ENCODE measurements around the gene NUP210.

Gene NUP210

DNA sequence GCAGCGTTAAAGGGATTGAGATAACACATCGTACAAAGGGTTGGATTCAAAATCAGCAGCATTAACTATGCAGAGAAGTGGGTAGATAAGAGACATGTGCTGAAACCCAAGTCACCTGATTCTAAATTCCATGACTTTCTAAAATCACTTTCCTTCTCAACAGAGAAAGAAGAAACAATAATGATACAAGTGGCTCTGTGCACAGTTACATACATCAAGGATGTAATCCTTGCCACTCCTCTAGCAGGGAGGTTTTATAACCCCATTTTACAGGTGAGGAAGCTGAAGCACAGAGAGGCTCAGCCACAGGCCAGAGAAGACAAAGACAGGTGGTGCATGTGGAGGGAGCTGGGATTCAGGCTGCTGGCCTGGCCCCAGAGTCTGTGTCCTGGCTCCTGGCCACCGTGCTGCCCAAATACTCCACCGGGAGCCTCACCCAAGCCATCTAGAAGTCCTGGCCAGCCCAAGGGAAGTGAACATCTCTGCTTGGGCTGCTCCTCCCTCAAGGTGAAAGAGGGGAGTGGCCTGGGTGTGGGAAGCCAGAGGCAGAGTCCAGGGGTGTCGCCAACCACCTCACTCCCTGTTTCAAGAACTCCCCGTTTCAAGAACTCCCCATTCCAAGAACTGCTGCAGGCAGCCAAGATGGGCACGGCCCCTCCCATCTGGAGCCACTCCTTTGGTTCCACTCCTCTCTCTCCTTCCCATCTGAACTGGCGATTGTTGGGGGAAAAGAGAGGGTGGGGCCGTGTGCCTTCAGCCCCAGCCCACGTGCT, 147.1 kb downstream of the NUP210 start:
- Histone ChIP-seq H3K4me3 (ENCODE audit: low read depth, low read length) (no peak overlapping the region), H3K79me2 (ENCODE audit: control insufficient read depth, insufficient read depth, low read length, unreplicated experiment) (no peaks in the 10 kb centered on the region), H2AFZ (ENCODE audit: low read length, unreplicated experiment) (no peak overlapping the region), H3K36me3 (ENCODE audit: insufficient read depth, low read length) (no peaks in the 10 kb centered on the region), H3K27me3 (ENCODE audit: insufficient read depth, low read length) (peaks cover 89% of the 10 kb centered on the region), H3K27ac (ENCODE audit: low read depth, low read length) (no peak overlapping the region), H3K4me1 (ENCODE audit: control insufficient read depth, insufficient read depth, low read length, unreplicated experiment) (peaks cover 4% of the 10 kb centered on the region)

DNA sequence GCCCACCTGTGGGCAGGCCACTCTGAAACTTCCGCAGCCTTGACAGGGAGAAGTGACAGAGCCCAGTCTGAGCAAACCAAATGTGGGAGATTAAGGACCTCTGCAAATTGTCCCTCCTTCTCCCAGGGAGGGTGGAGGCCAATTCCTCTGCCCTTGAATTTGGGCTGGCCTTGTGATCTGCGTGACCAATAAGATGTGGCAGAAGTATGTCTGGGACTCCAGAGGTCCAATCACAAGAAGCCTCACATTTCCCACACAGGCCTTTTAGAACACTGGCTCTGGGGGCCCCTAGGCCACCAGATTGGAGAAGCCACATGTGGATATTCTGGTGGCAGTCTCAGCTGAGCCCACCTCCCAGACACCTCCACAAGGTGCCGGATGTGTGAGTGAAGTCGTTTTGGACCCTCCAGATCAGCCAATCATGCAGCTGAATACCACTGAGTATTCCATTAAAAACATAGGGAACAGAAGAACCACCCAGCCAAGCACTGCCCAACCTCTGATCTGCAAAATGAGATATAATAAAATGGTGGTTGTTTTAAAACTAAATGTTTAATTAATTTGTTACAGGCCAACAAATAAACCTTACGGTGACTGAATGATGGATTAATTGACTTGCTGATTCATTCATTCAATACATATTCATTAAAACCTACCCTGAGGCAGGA, 150.3 kb downstream of the NUP210 start:
- no peak overlapping the region for H3K27ac ChIP-seq (ENCODE audit: low read depth, low read length)
- no peak overlapping the region for H2AFZ ChIP-seq (ENCODE audit: low read length, unreplicated experiment)
- H3K27me3 ChIP-seq (ENCODE audit: insufficient read depth, low read length), result peaks cover 88% of the 10 kb centered on the region
- H3K4me3 ChIP-seq (ENCODE audit: low read depth, low read length), result no peak overlapping the region
- no peaks in the 10 kb centered on the region for H3K36me3 ChIP-seq (ENCODE audit: insufficient read depth, low read length)
- H3K4me1 ChIP-seq (ENCODE audit: control insufficient read depth, insufficient read depth, low read length, unreplicated experiment), result no peaks in the 10 kb centered on the region
- no peaks in the 10 kb centered on the region for H3K79me2 ChIP-seq (ENCODE audit: control insufficient read depth, insufficient read depth, low read length, unreplicated experiment)

DNA sequence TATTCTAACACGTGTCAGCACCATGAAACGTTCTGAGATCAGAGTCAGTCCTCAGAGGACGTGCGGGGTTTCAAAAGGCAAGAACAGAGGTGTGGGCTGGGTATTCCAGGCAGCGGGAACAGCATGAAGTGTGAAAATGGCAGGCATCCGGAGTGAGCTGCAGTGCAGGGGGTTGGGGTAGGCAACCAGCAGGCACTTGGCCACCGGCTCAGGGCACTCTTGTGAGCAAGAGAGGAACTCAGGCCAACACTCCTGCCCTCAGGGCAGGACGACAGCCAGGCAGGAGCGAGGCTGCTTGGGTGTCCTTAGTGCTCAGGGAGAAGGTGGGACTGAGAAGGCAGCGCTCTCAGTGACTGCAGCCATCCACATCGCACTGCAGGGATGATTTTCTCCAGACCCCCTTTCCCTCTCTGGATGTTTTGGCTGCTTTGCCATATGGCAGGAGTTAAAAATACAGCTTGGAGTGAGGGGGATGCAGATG, 151.1 kb downstream of the NUP210 start:
- no peaks in the 10 kb centered on the region for H3K4me1 ChIP-seq (ENCODE audit: control insufficient read depth, insufficient read depth, low read length, unreplicated experiment)
- H3K27me3 ChIP-seq (ENCODE audit: insufficient read depth, low read length), result peaks cover 87% of the 10 kb centered on the region
- no peaks in the 10 kb centered on the region for H3K36me3 ChIP-seq (ENCODE audit: insufficient read depth, low read length)
- H3K27ac ChIP-seq (ENCODE audit: low read depth, low read length), result no peak overlapping the region
- no peaks in the 10 kb centered on the region for H3K79me2 ChIP-seq (ENCODE audit: control insufficient read depth, insufficient read depth, low read length, unreplicated experiment)
- no peak overlapping the region for H3K4me3 ChIP-seq (ENCODE audit: low read depth, low read length)
- H2AFZ ChIP-seq (ENCODE audit: low read length, unreplicated experiment), result no peak overlapping the region

DNA sequence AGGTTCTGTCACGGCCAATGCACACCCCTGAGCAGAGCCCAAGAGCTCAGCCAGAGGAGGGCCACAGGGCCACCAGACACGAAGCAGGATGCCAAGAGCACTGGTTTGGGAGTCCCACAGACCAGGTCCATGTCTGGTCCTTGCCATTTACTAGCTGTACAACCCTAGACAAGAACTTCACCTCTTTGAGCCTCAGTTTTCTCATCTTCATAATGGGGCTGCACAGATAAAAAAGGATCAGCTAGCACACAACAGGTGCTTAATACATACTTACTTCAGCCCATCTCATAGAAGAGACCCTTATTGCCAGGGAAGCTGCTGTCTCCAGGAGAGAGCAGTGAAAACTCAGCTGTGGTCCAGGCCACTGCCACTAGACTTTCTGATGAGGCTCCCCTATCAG, 152.0 kb downstream of the NUP210 start:
- no peak overlapping the region for H3K27ac ChIP-seq (ENCODE audit: low read depth, low read length)
- H3K79me2 ChIP-seq (ENCODE audit: control insufficient read depth, insufficient read depth, low read length, unreplicated experiment), result no peaks in the 10 kb centered on the region
- no peak overlapping the region for H3K4me3 ChIP-seq (ENCODE audit: low read depth, low read length)
- H2AFZ ChIP-seq (ENCODE audit: low read length, unreplicated experiment), result no peak overlapping the region
- H3K4me1 ChIP-seq (ENCODE audit: control insufficient read depth, insufficient read depth, low read length, unreplicated experiment), result no peaks in the 10 kb centered on the region
- no peaks in the 10 kb centered on the region for H3K36me3 ChIP-seq (ENCODE audit: insufficient read depth, low read length)
- peaks cover 79% of the 10 kb centered on the region for H3K27me3 ChIP-seq (ENCODE audit: insufficient read depth, low read length)

DNA sequence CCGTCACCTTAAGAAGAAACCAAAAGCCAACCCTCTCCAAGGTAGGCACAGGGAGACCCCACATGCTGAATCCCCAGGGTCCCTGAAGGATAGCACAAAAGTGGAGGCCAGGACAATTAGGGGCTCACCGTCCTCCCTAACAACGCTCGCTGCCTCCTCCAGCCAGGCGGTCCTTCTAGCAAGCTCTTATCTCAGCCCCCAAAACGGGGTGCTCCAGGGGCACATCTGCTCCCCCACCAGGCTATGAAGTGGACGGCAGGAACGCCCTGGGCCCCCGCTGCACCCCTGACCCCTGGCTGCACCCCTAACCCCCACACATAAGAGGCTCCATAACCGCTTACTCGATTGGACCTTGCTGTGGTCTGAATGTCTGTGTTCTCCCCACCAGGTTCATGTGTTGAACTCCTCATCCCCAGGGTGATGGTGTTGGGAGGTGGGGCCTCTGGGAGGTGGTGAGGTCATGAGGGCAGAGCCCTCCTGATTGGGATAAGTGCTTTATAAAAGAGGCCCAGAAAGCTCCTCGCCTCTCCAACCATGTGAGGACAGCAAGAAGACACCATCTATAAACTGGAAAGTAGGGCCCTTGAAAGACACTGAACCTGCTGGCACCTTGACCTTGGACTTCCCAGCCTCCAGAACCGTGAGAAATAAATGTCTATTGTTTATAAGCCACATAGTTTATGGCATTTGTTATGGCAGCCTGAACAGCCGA, 153.3 kb downstream of the NUP210 start:
- Histone ChIP-seq H3K79me2 (ENCODE audit: control insufficient read depth, insufficient read depth, low read length, unreplicated experiment) (no peaks in the 10 kb centered on the region), H2AFZ (ENCODE audit: low read length, unreplicated experiment) (no peak overlapping the region), H3K4me1 (ENCODE audit: control insufficient read depth, insufficient read depth, low read length, unreplicated experiment) (no peaks in the 10 kb centered on the region), H3K27me3 (ENCODE audit: insufficient read depth, low read length) (peaks cover 66% of the 10 kb centered on the region), H3K27ac (ENCODE audit: low read depth, low read length) (no peak overlapping the region), H3K4me3 (ENCODE audit: low read depth, low read length) (no peak overlapping the region), H3K36me3 (ENCODE audit: insufficient read depth, low read length) (no peaks in the 10 kb centered on the region)

Data from ACC112 (cell line).